ENCODE results near the gene VPS37B.

DNA sequence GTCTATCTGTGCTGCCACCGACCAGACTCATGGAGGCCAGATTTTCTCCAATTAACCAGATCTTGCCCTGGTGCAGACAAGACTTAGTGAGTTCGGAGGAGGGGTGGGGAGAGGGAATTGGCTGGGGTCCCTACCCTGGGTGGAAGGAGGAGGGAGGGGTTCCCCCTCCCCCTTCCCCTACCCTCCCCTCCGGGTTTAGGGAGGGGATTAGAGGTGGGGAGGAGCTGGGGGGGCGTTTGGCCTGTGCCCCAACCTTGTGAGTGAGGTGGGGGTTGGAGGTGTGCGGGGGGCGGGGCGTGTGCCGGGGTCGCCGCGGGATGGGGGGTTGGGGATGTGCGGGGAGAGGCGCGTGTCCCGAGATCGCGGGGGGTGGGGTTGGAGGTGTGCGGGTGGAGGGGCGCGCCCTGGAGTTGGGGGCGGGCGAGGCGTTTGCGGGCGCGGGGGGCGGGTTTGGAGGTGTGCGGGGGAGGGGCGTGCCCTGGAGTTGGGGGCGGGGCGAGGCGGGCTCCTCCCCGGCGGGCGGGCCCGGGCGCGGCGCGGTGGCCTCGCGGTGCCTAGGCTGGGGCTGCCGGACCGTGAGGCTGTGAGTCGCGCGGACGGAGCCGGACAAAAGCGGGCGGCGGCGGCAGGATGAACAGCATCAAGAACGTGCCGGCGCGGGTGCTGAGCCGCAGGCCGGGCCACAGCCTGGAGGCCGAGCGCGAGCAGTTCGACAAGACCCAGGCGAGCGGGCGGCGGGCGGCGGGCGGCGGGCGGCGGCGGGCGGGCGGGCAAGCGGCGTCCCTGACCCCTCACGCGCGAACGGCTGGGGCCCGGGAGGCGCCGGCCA, 60.8 kb downstream of the VPS37B start, which contains the start of gene HIP1R:
- TF ChIP-seq, protein P1, sequence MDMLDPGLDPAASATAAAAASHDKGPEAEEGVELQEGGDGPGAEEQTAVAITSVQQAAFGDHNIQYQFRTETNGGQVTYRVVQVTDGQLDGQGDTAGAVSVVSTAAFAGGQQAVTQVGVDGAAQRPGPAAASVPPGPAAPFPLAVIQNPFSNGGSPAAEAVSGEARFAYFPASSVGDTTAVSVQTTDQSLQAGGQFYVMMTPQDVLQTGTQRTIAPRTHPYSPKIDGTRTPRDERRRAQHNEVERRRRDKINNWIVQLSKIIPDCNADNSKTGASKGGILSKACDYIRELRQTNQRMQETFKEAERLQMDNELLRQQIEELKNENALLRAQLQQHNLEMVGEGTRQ (IDR thresholded peaks at IDR 0.05; ENCODE audit: low read length) = no peak
- no peak for TF ChIP-seq POLR2A (IDR thresholded peaks at IDR 0.05; ENCODE audit: control extremely low read depth in 1 of 2, low read depth in 2 of 2, low read length in 2 of 2)

Data from H1 (cell line).